GM12891 (cell line): ENCODE measurements around the gene TIAM2.

Source experiments
- DNase-seq: peaks from one replicate; pipeline ENCODE4 v3.0.0; 2011; ENCODE audit warnings: low spot score; ENCODE audit not compliant: insufficient read length
- FAIRE-seq: peaks from 2 replicates; lab custom pipeline; 2011; peaks lifted over from hg19 to GRCh38; lab: Jason Lieb, UNC
- PAX5 ChIP-seq: IDR thresholded peaks from 2 replicates; pipeline ENCODE4 v1.6.1; 2011; ENCODE audit warnings: low read length, moderate library complexity, mild to moderate bottlenecking; ENCODE audit not compliant: insufficient read depth, severe bottlenecking
- POLR2A ChIP-seq: IDR thresholded peaks from 2 replicates; pipeline ENCODE4 v1.6.1; 2011; ENCODE audit warnings: low read depth, low read length, control low read depth
- POLR2AphosphoS5 ChIP-seq: IDR thresholded peaks from 2 replicates; pipeline ENCODE4 v1.6.1; 2011; ENCODE audit warnings: low read depth, low read length, control low read depth
- POU2F2 ChIP-seq: IDR thresholded peaks from 2 replicates; pipeline ENCODE4 v1.6.1; 2011; ENCODE audit warnings: low read depth, mild to moderate bottlenecking, control low read depth, low read length, moderate library complexity
- SPI1 ChIP-seq: IDR thresholded peaks from 2 replicates; pipeline ENCODE4 v1.6.1; 2011; ENCODE audit warnings: low read depth, low read length, control low read depth
- TAF1 ChIP-seq: IDR thresholded peaks from 2 replicates; pipeline ENCODE4 v1.6.1; 2011; ENCODE audit warnings: low read depth, low read length, control low read depth

The TIAM2 gene

DNA sequence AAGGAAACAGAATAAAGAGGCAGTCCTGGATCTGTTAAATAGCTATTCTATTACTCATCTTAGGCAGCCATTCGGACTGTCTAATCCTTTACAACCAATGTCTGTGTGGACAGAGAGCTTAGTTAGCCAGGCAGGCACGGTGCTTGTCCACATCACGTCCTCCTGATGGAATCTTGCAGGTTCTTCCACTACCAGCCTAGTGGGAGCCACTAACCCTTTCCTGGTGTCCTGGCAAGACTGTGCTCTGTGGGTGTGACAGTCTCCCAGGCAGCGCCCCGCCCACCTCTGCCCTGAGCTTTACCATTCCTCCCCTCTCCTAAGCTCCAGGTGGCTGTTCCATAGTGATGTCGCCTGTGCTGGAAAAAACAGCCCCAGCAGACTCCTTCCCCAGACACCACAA lies 190.4 kb downstream of the TIAM2 start:
- TF ChIP-seq PAX5 (no peak), POLR2AphosphoS5 (peak; percentile 5; the same call in 1 of the 2 replicates)
- FAIRE-seq: no peak
- DNase-seq: no peak

DNA sequence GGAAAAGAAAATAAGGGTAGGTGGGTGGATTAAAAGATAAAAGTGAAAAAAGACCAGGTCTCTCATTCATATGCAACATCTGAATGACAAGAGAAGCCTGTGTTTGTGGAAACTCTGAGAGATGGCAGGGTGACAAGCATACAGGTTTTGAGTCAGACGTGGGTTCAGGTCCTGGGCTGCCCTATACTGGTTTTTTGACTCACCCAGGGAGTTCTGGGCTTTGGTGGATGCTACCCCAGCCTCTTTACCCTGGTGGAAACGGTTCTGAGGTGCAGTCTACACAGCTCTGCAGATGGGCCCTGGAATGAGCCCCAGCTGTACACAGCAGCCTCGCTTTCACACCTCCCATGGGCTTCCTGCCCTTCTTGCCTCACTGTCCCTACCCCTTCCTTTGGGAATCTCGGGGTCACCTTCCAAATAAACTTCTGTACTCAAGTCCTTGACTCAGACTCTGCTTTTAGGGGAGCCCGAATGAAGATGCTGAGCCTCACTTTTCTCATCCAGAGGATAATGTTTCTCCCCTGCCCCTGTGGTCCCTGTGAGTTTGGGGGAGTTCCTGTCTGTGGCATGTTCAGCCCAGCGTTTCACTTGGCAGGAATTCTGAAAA lies 191.0 kb downstream of the TIAM2 start:
- no peak; the same call in 1 of the 2 replicates for TF ChIP-seq TAF1
- no peak for TF ChIP-seq POLR2A
- TF ChIP-seq POLR2AphosphoS5: no peak
- TF ChIP-seq PAX5: no peak
- TF ChIP-seq POU2F2: no peak
- no peak for TF ChIP-seq SPI1
- FAIRE-seq: peak; percentile 43
- DNase-seq: no peak

DNA sequence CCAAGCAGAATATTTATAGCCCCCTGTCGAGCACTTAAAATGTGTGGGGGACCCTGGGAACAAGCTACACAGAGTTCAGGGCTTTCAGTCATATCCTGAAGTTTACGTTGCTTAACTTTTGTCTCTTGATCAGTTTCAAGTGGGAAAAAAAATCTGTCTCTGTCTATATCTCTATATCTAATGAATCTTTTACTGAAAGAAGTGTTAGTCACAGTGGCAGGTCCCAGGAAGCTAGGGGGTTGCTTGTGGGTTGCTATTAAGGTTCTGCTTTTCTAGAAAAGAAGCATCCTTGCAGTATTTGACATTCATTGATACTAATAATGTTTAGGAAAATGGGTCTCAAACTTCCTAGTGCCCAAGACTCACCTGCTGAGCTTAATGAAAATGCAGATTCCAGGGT lies 192.0 kb downstream of the TIAM2 start:
- no peak for FAIRE-seq
- TF ChIP-seq TAF1: no peak
- no peak for TF ChIP-seq POLR2AphosphoS5
- DNase-seq: no peak

DNA sequence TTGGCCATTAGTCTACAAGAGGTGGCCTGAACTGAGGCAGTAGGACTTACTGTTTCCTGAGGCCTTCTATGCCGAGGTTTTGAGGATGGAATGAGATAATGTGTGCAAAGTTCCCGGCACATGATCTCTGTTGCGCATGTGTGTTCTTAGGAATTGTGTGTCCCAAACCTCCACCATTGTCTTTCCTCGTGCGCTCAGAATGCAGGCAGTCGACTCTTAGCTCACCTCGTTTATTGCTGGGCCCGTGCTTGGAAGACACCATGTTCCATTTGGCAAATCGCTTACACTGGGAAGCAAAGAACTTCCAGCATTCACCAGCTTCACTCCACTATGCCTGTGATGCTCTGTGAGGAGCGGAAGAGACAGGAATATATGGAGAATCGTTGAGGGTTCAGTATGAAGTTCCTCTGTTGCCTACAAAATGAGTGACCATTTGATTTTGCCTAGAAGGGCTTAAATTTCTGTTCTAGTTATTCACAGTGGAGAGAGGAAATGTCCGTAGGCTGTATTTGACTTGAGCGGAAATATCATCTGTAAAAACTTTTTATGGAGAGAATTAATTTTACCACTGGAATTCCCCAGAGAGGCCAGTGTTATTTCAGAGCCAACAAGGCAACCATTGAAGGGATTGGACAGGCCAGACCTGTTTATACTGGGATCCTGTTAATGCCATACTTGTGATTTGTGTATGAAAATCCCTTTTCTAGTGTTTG lies 193.0 kb downstream of the TIAM2 start:
- DNase-seq: no peak
- FAIRE-seq: peak; percentile 26
- TF ChIP-seq TAF1: no peak
- TF ChIP-seq PAX5: no peak
- TF ChIP-seq SPI1: no peak
- TF ChIP-seq POU2F2: no peak
- no peak for TF ChIP-seq POLR2AphosphoS5
- TF ChIP-seq POLR2A: no peak

DNA sequence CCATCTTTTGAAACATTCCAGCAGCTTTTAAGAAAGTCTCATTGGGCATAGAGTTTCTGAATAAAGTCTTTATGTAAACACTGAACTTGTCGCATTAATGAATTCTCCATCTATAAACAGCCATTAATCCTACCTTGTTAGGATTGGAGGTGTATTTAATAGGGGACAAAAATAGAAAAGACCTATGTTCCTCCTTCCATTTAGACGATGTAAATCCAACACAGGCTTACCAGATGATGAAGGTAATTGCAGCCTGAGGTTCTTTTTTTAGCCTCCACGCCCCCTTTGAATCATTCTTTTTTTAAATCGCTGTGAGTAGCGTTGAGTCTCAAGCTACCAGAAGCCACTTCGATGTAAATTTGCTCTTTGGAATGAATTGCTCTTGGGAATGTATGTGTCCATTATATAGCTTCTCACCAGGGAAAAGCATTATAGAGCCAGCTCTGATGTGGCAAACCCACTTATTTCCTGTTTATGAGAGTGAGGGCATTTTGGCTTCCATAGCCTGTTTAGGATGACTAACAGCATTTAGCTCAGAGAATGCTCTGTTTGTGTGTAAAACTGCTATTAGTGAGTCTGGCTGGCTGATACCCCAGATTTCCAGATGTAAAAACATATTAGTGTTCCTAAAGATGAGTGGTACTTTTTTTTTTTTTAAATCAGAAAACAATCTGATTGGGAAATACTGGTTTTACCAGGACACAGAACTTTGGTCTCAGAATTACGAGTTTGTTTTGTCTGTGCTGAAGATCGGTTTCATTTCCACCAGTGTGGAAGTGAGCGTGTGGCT lies 193.8 kb downstream of the TIAM2 start:
- DNase-seq (no peak), FAIRE-seq (peak; percentile 20)
- TF ChIP-seq TAF1: no peak
- TF ChIP-seq PAX5: no peak
- no peak for TF ChIP-seq POLR2A
- no peak for TF ChIP-seq POU2F2
- no peak for TF ChIP-seq POLR2AphosphoS5
- no peak for TF ChIP-seq SPI1

DNA sequence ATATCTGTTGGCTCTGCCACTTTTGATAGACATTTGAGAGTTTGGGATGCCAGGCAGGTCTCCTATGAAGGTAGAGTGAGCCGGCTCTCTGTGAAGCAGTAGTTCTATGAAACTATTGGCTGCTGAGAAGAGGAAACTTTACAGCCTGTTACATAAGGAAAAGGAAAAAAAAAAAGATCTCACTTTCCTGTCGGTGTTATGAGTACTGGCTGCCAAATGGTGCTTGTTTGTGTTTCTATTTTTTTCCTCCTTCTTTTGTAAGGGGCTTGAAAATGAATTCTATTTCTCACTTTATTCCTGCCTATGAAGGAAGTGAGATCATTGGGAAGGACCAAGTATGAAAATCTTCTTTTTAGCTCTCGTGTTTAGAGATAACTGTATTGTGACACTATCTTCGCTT lies 195.6 kb downstream of the TIAM2 start:
- FAIRE-seq (no peak), DNase-seq (no peak)
- TF ChIP-seq POLR2A (no peak), PAX5 (no peak), POLR2AphosphoS5 (no peak), TAF1 (no peak), POU2F2 (no peak), SPI1 (no peak)

DNA sequence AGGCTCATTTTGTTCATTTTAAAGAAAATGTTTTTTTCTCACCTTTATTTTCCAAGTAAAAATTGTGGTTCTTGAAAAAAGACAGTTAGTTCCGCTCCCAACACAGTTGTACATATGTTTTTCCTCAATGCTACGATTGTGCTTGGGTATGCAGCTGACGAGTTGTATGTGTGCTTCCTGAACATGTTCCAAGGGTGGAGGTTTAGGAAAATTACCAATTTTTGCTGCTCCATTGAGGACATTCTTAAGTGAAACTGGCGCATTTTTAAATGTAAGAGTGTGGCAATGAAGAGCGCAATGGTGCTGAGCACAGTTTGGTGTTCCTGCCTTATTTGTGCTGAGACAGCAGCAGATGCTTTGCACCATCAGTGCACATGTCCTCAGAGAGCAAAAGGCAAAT lies 198.4 kb downstream of the TIAM2 start:
- FAIRE-seq (no peak), DNase-seq (no peak)
- TF ChIP-seq PAX5 (no peak), TAF1 (no peak), SPI1 (no peak), POLR2AphosphoS5 (no peak), POU2F2 (no peak), POLR2A (no peak)

DNA sequence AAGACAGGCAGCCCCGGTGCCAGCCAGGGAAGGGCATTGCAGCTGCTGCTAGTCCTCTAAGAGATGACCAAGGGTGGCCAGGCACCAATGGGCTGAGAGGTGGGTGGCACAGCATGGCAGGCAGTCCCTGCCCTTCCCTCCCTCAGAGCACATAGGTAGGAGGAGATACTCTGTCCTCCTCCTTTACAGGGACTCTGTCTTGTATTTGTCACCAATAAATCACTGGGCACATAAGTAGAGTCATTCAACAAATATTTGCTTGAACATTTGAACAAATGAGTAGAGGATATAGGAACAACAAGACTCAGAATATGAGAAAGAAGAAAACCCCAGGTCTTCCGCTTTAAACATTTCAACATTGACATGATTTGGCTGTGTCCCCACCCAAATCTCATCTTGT lies 199.3 kb downstream of the TIAM2 start:
- DNase-seq (no peak), FAIRE-seq (no peak)
- no peak for TF ChIP-seq SPI1

DNA sequence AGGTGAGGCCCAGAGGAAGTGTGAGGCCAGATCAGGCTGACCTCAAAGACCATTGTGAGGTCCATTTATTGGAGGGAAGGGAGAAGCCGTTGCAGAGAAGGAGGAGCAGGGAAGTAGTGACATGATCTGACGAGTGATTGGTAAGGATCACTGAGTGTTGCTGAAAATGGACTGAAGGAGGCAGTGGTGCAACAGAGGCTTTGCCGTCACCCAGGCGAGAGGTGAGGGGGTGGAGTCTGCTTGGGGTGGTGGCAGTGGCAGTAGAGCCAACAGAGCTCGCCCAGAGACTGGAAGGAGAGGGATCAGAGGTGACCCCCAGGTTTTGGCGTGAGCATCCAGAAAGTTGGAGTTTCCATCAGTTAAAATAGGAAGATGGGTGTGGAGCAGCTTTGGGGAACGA lies 200.8 kb downstream of the TIAM2 start:
- TF ChIP-seq POLR2AphosphoS5 (no peak), SPI1 (no peak), PAX5 (no peak), TAF1 (no peak), POLR2A (no peak), POU2F2 (no peak)
- no peak for DNase-seq
- FAIRE-seq: no peak

DNA sequence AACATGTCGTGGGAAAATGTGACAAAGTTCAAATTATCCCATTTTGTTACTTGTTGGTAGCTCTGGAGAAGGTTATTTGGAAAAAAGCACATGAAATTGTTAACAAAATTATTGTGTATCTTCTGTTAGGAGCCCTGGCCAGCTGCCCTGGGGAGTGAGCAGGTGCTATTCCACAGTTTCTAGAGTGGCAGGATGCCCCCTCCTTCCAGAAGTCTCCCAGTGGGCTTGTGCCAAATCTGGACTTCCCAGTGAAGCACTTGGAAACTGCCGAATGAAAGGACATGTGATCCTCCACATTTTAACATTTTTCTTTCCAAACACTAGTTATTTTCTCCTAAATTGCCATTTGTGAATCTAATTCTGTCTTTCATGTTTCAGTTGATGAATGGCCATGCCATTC lies 201.8 kb downstream of the TIAM2 start:
- no peak for FAIRE-seq
- TF ChIP-seq POLR2A (no peak), POLR2AphosphoS5 (no peak), PAX5 (no peak), POU2F2 (no peak), TAF1 (no peak), SPI1 (no peak)

More for the DNA sequence above, 201.8 kb downstream of the TIAM2 start:
- no peak for DNase-seq
